SKM-1 (cell line): Measurements from ENCODE around the gene KIAA0232.
"Not testable (repeated sequence)": the region's sequence is repeated elsewhere in the genome, so short reads cannot be mapped to it uniquely, and the experiment has no call there.

Source experiments
- DNase-seq: peaks from one replicate; lab custom pipeline; 2025; ENCODE audit not compliant: unreplicated experiment; lab: John Stamatoyannopoulos, UW

Gene KIAA0232

GRCh38 chr4:6773616-6774540, 8.6 kb upstream of the KIAA0232 start:
- no peak for DNase-seq

GRCh38 chr4:6775746-6776145, 6.8 kb upstream of the KIAA0232 start:
- DNase-seq, result no peak

- DNase-seq, result no peak
These were observed 5.4 kb upstream of the KIAA0232 start for GRCh38 chr4:6776920-6777635.

GRCh38 chr4:6777636-6778281, 4.8 kb upstream of the KIAA0232 start:
- peak; percentile 62 for DNase-seq

GRCh38 chr4:6778435-6778834, 4.1 kb upstream of the KIAA0232 start:
- no peak for DNase-seq

GRCh38 chr4:6779667-6780565, 2.6 kb upstream of the KIAA0232 start:
- no peak for DNase-seq

- no peak for DNase-seq
These were observed 1.4 kb upstream of the KIAA0232 start for GRCh38 chr4:6781113-6781512.

- DNase-seq, result no peak
These were observed 966 bp upstream of the KIAA0232 start for GRCh38 chr4:6781561-6781960.

GRCh38 chr4:6782846-6783110, 251 bp downstream of the KIAA0232 start:
- DNase-seq, result no peak

- DNase-seq, result peak; percentile 93
These were observed 819 bp downstream of the KIAA0232 start for GRCh38 chr4:6783111-6783981.

GRCh38 chr4:6785572-6785925, 3.0 kb downstream of the KIAA0232 start:
- DNase-seq, result no peak

- peak; percentile 36 for DNase-seq
These were observed 5.6 kb downstream of the KIAA0232 start for GRCh38 chr4:6788123-6788522.

- not testable (repeated sequence) for DNase-seq
These were observed 8.7 kb downstream of the KIAA0232 start for GRCh38 chr4:6791245-6791644.

GRCh38 chr4:6791796-6792195, 9.3 kb downstream of the KIAA0232 start:
- not testable (repeated sequence) for DNase-seq

- DNase-seq, result no peak
These were observed 11.7 kb downstream of the KIAA0232 start for GRCh38 chr4:6794189-6794588.

GRCh38 chr4:6795821-6796220, 13.3 kb downstream of the KIAA0232 start:
- DNase-seq, result no peak

GRCh38 chr4:6797368-6797767, 14.8 kb downstream of the KIAA0232 start:
- not testable (repeated sequence) for DNase-seq

GRCh38 chr4:6799091-6799490, 16.6 kb downstream of the KIAA0232 start:
- no peak for DNase-seq

GRCh38 chr4:6802025-6802424, 19.5 kb downstream of the KIAA0232 start:
- DNase-seq, result no peak

- no peak for DNase-seq
These were observed 20.1 kb downstream of the KIAA0232 start for GRCh38 chr4:6802626-6803025.
